H4 (cell line): ENCODE data around the gene SGCD. TPM values are rescaled to one million over a fixed set of nuclear protein-coding genes. Genes with fewer than 3 reads are reported as not detected.

Source experiments
- DNase-seq: peaks from one replicate; pipeline ENCODE4 v3.0.0-alpha.2; 2015; ENCODE audit warnings: low spot score
- total RNA-seq: library from RNA; depleted of rRNA; stranded (reverse); fragments of >200 nt; shearing (Covaris generic); gene quantifications from 2 replicates; pipeline ENCODE4 v1.2.3, GENCODE V29; 2014

The SGCD gene
- total RNA-seq, 1 experiment from 2014 or later, result 0.12 TPM

GRCh38 chr5:156774273-156774672, 447.3 kb downstream of the SGCD start:
- DNase-seq, result no peak

- DNase-seq, result no peak
Measured at GRCh38 chr5:156778139-156778706, 451.3 kb downstream of the SGCD start.

GRCh38 chr5:156778752-156779151, 451.8 kb downstream of the SGCD start:
- no peak for DNase-seq

- DNase-seq, result no peak
Measured at GRCh38 chr5:156779436-156779835, 452.5 kb downstream of the SGCD start.

GRCh38 chr5:156783092-156783491, 456.1 kb downstream of the SGCD start:
- DNase-seq, result no peak

GRCh38 chr5:156794687-156795086, 467.7 kb downstream of the SGCD start:
- DNase-seq, result no peak

GRCh38 chr5:156798201-156798600, 471.2 kb downstream of the SGCD start:
- DNase-seq, result no peak

- no peak for DNase-seq
Measured at GRCh38 chr5:156799171-156799570, 472.2 kb downstream of the SGCD start.

GRCh38 chr5:156800929-156801328, 474.0 kb downstream of the SGCD start:
- DNase-seq, result no peak

GRCh38 chr5:156802501-156802900, 475.5 kb downstream of the SGCD start:
- no peak for DNase-seq

GRCh38 chr5:156803404-156803803, 476.4 kb downstream of the SGCD start:
- DNase-seq, result no peak

GRCh38 chr5:156812959-156813358, 486.0 kb downstream of the SGCD start:
- DNase-seq, result no peak

GRCh38 chr5:156815988-156816599, 489.1 kb downstream of the SGCD start:
- DNase-seq, result no peak
